ENCODE measurements around the gene MCF2L.

The MCF2L gene

DNA sequence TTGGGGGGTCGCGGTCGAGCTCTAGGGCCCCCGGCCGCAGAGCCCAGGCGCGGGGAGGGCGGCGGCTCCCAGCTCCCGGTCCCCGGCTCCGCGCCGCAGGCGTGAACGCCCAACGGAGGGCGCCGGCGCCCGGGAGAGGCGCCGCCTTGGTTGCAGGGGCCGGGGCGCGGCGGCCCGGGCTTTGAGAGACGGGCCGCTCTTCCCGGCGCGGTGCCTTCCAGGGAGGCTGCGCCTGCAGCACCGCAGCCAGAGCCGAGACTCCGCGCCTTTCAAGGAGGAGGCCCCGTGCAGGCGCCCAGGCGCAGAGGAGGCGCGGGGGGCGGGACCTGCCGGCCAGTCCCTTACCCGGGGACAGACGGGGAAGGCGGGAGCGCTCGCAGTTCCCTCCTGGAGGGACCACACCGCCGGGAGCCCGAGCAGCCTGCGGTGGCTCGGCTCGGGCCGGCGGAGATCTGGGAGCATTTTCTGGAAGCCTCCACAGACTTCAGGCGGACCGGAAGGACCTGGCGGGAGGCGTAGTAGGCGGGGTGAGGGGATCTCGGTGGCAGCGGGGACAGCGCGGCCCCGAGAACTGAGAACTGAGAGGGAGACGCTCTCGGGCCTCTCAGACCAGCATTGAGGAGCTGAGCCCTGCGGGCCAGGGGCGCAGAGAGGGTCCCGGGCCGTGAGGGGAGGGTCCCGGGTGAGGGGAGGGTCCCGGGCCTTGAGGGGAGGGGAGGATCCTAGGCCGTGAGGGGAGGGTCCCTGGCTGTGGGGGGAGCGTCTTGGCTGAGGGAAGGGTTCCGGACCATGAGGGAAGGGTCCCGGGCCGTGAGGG is 25.5 kb upstream of the MCF2L start:
- no peak for DNase-seq (ENCODE audit: low read depth in 2 of 2)

DNA sequence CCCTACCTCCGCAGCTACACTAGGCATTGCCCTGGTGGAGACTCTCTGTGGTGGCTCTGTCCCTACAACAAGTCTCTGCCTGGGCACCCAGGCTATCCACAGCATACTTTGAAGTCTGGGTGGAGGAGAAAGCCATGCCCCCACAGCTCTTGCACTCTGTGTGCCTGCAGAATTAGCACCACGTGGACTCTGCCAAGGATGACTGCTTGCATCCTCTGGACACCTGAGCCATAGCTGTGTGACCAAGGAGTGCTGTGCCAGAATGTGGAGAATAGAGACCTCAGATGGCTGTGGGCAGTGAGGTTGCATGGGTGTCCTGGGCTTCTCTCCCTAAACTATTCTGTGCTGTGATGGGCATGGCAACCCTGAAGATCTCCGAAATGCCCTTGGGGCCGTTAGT is 21.2 kb upstream of the MCF2L start:
- DNase-seq (ENCODE audit: low read depth in 2 of 2), result no peak

DNA sequence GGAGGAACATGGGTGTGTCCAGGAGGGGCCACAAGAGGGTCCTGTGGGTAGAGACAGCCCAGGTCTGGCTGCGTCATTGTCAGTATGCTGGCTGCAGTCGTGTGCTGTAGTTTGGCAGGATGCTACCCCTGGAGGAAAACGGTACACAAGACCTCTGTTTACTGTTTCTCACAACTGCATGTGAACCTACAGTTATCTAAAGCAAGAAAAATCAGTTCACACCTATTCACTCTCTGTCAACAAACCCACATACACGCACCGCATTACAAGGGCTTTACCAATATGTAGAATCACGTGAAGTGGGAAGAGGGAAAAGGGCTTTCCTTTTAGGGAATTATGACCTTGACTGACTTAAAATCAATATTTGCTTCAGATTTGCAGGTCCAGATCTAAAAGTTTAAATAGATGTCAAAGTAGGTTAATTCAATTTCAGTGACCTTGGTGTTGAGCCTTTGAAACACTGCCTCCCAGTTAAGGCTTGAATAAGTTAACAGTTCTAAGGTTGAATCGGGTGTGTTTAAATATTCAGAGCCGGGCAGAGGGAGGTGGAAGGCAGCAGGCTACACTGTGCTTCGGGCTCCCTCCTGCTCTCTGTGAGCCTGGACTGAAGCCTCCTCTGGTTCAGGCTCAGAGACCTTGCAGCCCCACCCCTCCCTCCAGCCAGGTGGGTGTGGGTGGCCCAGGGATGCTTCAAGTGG is 17.2 kb upstream of the MCF2L start:
- DNase-seq (ENCODE audit: low read depth in 2 of 2), result no peak

DNA sequence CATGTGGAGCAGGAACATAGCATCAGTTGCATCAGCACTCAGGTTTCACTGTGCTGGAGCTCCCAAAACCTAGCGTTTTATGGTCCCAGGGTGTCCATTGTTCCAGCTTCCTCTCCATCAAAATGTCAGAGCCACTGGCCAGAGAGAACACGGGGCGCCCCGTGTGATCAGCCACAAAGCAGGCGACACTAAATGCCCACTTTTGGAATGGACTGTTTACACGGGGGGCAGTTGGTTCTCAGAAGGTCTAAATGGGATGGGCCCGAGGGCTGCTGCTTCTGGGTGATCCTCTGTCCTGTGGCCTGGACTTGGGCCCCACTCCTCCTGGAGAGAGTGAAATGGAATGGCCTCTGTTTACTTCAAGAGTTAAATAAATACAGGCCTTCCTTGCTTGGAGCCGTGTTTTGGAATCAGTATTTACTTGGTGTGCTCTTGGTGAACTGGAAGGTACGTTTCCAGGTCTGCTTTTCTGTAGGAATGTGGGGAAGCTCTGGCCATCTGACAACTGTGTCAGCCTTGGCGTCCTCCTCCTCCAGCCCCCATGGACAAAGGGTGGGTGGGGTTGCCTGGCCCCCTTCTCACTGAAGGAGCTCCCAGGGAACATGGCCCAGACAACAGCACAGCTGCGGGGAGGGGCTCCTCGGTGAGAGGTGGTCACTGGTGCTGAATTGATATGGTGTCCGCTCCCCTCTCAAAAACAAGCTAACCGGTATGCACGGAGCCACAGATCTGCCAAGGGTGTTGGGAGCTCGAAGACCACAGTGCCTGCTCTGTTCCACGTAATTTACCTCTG is 16.1 kb upstream of the MCF2L start:
- DNase-seq (ENCODE audit: low read depth in 2 of 2), result no peak

DNA sequence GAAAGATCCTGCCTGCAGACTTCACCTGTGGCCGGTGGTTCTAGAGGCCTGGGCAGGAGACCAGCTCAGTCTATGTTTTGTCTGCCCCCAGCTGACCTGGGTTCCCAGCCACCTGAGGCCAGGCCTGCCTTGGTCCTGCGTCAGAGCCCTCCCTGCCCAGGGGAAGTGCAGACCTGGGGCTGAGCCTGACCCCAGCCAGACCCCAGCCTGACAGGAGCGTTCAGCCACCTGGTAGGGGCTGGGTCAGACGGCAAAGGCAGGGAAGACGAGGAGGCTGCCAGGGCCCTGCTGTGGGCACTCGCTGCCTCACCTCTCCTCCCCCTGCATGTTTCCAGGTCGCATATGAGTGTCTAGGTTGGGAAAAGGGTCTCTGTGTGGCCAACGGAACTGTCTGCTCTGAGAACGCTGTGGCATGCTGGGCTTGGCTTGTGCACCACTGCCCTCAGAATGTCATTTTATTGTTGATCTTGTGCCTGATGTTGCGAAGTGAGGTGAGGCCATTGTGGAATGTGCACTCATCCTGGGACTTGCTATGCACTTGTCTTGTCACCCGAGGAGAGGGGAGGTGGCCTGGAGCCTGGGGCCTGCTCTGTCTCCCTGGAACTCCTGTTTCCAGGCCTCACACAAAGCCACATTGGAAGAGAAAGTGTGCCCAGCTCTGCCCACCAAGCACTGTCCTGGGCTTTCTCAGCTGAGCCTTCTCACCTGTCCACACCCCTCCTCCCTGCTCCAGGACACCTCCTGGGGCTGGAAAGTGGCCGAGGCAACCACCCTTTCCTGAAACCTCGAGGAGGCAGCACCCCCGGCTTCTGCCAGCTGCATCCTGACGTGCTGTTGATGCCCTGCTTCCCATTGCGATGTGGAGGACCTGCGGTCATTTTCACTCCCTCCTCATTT is 15.2 kb upstream of the MCF2L start:
- no peak for DNase-seq (ENCODE audit: low read depth in 2 of 2)

DNA sequence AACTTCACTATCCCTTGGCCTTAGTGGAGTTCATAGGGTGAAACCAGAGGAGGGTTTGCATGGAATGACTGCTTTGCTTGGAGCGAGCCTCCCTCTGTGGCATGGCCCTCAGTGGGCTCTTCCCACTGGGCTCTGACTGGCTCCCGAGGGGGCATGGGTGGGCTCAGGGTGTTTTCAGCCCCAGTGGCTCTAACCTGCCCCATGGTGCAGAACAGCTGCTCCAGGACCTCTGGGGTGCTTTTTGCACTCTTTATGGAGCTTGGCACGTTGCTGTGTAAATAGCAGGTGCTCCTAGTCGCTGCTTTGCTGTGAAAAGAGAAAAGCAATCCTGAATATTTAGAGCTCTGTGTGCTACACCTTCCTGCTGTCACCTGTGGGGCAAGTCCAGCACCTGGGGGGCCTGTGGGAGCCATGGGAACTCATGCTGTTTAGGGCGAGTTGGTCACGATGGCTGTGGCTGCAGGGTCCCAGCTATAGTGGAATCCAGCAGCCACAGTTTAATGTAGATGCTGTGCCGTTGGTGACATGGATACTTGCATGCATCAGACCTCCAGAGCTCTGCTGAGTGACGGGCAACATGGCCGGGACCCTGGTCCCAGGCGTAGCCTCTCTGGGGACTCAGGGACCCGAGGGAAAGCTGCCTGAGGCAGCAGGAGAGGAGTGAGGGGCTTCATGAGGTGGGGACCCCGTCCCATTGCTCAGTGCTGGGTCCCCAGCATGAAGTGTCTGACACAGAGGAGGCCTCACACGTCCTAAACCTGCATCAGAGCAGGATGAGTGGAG is 14.3 kb upstream of the MCF2L start:
- no peak for DNase-seq (ENCODE audit: low read depth in 2 of 2)

DNA sequence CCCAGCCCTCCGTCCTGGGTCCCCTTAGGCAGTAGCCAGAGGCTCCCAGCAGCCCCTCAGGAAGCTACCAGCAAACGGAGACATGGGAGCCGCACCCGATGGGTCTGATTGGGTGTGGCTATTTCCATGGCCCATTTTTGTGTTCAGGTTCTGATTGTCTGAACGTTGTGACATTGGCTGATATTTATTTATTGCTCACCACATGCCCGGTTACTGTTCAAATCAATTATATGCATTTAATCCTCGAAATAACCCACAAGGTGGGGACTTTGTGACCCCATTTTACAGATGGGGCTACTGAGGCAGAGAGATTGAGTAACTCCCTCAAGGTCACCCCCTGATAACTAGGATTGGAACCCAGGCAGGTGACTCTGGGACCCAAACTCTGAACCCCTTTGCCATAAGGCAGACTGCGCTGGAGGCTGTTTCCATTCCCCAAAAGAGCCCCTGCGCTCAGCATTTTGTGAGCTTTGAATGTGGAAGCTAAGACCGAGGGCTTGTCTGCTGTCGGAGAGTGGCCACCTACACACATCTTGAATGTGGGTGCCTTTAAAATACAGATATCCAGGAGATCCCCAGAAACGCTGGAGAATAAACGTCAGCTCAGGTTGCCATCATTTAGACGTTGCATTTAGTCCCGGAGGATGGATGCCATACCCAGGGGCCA is 13.6 kb upstream of the MCF2L start:
- no peak for DNase-seq (ENCODE audit: low read depth in 2 of 2)

DNA sequence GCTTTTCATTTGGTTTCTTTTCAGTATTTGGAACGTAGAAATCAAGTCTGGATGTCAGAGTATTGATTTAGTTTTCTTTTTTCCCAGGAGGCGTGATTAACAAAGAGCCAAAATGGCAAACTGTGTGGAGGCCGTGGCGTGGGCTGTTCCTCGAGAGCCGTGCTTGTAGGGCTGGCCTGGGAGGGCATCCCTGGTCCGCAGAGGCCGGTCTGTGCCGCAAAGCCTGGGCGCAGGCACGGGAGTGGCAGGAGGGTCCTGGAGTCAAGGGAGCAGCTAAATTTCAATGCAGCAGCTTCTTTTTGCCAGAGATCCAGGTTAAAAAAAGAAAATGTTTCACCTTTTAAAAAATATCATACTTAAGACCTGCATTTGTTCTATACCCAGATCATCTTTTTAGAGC is 13.1 kb upstream of the MCF2L start:
- DNase-seq (ENCODE audit: low read depth in 2 of 2), result no peak

DNA sequence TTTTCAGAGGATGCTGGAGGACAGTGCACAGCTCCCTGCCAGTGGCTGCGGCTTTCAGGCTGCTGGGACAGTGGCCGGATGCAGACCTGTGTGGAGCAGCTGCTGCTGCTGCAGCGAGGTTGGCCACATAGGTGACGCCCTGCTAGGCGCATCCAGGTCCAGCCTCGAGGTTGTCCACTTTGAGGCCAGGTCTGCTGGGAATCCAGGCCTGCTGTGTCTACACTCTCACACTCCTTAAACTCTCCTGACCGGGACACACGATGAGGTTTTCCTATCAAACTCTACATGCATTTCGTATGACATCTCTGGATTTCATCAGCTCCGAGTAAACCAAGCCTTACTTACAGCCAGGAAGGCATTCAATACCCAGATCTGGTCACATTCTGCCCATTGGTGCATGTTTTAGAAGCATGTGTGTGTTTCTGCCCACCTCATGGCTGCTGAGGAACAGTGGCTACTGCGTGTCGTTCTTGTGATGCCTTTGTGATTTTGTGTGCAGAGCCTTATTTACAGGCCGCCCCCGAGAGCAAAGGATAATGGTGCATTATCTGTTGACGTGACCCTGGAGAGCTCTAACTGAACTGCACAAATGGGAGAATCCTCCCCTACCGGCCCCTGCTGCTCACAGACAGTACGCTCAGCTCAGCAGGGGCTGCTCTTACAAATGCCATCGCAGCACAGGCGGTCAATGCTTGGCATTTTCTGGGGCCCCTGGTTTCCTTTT is 12.3 kb upstream of the MCF2L start:
- no peak for DNase-seq (ENCODE audit: low read depth in 2 of 2)

DNA sequence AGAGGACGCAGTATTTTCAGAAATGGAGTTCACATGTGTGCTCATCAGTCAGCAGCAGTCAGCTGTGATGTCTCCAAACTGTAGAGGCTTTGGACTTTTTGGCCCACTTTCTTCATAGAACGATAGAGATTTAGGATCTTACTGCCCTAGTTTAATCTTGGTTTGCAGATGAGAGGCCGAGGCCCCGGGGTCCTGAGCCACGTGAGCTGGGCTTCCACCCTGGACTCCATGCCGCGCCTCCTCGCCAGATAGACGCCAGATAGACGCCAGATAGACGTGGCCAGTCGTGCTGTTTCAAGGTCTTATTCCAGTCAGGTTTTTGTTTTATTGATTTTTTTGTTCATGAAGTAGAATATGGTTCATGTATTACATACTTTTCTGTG is 11.7 kb upstream of the MCF2L start:
- no peak for DNase-seq (ENCODE audit: low read depth in 2 of 2)

DNA sequence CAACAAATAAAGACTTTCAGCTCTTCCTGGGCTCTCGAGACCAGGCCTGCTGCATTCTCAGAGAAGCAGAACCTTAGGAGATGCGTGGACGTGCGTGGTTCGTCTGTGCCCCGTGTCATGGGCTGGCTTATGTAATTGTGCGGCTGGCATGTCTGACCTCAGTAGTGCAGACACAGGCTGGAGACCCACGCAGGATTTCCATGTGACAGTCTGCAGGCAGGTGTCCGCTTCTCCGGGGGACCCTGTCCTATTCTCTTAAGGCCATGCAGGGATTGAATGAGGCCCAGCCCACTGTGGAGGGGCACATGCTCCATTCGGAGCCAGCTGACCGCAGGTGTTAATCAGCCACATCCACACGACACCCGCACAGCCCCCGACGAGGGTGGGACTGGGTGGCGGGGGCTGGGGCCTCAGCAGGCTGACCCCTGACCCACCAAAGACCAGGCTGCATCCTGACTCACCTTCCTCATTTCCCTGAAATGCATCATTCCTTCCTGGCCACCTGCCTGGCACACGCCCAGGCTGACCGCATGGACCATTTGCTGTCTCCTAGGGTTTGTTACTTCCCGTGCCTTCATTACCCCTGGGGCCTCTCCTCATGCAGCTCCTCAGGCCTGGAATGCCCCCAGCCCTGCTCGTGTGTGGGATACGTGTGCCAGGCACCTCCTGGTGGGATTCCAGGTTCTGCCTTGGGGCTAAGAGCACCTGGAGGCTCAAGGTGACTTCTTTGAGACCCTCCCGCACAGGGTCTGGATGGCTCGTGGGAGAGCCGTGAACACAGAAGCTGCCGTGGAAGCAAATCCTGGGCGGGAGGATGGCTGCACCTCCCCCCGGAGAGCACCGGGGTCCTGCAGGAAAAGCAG is 10.7 kb upstream of the MCF2L start:
- DNase-seq (ENCODE audit: low read depth in 2 of 2), result no peak

DNA sequence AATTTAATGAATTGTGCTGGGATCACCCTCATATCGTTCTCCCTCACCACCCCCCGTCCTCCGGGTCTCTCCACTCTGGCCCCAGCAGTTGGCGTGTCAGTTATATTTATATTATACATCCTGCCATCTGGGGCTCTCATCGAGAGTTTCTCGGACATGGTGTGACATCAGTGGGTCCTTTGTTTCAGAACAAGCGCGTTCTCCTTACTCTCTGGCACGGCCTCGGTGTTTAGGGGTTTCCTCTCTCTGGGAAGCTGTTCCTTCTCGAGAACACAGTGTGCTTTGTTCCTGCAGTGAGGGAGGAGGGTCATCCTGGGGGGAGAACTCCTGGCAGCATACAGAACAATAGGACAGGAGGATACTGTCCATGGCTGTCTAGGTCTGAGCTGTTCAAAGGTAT is 9.8 kb upstream of the MCF2L start:
- no peak for DNase-seq (ENCODE audit: low read depth in 2 of 2)

DNA sequence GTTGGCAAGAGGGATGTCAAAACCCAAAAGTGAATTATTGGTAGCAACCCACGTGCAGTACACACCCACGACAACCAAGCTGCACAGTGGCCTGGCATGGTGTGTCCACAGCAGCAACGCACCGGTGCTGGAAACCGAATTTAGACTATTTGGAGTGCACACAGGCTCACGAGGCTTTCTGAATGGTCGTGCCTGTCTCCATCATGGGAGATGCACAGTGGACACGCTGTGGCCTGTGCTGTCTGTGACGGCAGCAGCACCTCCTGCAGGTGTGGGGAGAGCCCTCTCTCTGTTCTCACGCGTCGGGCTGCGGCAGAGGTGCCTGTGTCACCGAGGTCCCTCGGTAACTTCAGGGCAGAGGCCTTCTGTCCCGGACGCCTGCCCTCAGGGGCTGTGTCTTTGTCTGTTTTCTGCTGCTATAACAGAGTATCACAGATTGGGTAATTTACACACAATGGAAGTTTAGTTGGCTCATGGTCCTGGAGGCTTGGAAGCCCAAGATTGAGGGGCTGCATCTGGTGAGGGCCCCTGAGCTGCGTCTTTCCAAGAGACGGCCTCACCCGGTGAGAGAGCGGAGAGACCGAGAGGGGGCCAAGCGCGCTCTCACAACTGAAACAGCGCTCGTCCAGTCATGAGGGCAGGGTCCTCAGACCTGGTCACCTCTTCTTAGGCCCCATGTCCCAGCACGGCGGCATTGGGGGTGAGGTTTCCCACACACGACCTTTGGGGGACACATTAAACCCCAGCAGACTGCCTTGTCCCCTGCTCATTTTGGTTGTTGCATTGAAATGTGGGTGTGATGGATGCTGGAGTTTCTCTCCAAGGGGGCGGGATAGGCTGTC is 9.1 kb upstream of the MCF2L start:
- no peak for DNase-seq (ENCODE audit: low read depth in 2 of 2)

DNA sequence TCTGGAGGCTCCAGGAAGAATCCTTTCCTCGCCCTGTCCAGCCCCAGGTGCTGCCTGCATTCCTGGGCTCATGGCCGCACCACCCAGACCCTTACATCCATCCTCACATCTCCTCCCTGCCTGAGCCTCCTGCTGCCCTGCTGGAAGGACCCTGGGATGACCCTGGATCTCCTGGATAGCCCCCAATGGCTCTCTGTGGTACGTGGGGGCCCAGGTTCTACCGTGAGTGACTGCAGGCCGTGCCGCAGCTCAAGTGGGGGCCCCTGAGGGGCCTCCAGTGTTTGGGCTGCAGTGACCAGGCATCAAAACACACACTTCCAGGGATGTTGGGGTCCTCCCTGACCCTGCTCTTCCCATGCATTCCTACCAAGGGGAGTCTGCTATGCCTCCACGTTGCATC is 8.3 kb upstream of the MCF2L start:
- no peak for DNase-seq (ENCODE audit: low read depth in 2 of 2)

DNA sequence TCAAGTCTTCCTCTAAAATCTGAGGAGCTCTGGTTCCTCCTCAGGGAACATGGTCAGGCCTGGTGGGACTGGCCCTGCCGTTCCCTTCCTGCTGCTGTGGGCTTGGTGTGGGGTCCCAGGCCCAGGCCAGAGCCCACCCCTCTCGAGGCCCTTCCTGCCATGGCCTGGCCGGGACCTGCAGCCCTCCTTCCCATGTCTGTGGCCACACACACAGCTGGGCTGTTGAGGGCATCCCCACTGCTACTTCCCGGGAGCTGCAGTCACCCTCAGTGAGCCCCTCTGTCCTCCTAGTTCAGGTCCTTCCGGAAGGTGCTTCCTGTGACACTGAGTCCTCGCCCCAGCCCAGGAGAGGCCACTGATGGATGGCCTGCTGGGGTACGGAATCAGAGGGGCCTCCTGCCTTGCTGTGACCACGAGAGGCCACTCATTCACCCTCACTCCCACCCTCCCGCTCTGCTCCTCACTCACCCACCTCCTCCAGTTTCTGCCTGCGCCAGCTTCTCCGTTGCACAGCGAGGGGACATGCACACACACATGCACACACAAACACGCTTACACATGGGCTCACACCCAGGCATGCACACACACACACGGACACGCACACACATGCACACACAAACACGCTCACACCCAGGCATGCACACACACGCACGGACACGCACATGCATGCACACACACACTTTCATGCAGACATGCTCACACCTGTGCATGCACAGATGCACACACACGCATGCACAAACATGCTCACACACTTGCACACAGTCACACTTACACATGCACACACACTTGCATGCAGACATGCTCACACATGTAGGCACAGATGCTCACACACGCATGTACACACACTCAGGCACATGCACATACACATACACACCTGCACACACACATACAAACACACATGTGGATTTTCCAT is 7.3 kb upstream of the MCF2L start:
- DNase-seq (ENCODE audit: low read depth in 2 of 2), result no peak

DNA sequence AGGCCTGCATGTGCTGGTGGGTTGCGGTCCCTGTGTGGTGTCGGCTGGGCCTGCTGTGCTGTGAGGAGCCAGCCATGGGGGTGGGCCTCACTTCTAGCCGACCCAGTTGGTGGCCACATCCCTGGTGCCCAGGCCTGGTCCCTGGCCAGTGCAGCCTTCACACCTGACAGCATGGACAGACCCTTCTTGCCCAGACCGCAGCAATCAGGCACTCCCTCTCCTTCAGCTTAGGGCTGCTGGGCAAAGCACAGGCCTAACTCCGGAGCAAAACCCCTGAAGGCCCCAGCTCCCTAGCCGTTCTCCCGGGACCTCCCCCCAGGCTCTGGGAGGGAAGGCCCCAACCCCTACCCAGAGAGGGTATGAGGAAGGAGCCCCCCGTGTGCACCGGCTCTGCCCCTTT is 6.6 kb upstream of the MCF2L start:
- no peak for DNase-seq (ENCODE audit: low read depth in 2 of 2)

Measured in stimulated activated CD8-positive, alpha-beta memory T cell treated with anti-CD3 and anti-CD28 coated beads, Interleukin-2, amount 100 ng/mL, for 1 hour (primary cell).